ENCODE measurements around the gene CCDC185. TPM values are rescaled to one million over a fixed set of nuclear protein-coding genes. Genes with fewer than 3 reads are reported as not detected.

Gene CCDC185
- total and polyA plus RNA-seq, 2 experiments from 2014 or later = 0.56 TPM; not detected in 1

Small RNA genes within 50 kb of the gene (small RNA-seq; reads per million reads assigned to genes)
- gene RNU4-57P (ENCODE audit: low replicate concordance) = not detected

Other genes starting within 250 kb of the CCDC185 start
- 2.1 and 3.6 TPM in 2 replicates for gene SUSD4, start 29.2 kb upstream of the CCDC185 start, total RNA-seq (2014; rRNA removed; shearing (Covaris generic))
- gene SUSD4, start 29.2 kb upstream of the CCDC185 start, polyA plus RNA-seq (2016; fragmentation: Nextera tagmentation; extraction: Ambion mirVana) = 2.3 and 2.7 TPM in 2 replicates

Data from GM23338 (cell line).